NK-92 (cell line): ENCODE measurements around the gene FGR.

Experiments
- DNase-seq: peaks from one replicate; lab custom pipeline; 2025; ENCODE audit not compliant: unreplicated experiment; lab: John Stamatoyannopoulos, UW

FGR gene

GRCh38 chr1:27569506-27570291 lies 65.3 kb downstream of the FGR start:
- no peak for DNase-seq

DNA sequence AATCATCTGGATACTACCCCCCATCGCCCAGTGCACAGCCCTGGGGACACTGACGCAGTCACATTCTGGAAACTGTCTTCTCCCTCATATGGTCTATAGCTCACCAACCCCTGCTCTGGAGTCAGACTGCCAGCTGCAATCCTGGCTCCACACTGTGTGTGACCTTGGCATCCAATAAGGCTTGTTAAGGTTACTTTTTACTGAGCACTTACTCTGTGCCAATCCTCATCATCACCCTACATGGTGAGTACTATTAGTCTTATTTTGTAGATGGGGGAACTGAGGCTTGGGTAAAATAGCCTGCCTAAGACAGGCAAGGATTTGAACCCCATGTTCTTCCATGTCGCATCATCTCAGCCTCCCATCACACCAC lies 65.9 kb downstream of the FGR start:
- no peak for DNase-seq

DNA sequence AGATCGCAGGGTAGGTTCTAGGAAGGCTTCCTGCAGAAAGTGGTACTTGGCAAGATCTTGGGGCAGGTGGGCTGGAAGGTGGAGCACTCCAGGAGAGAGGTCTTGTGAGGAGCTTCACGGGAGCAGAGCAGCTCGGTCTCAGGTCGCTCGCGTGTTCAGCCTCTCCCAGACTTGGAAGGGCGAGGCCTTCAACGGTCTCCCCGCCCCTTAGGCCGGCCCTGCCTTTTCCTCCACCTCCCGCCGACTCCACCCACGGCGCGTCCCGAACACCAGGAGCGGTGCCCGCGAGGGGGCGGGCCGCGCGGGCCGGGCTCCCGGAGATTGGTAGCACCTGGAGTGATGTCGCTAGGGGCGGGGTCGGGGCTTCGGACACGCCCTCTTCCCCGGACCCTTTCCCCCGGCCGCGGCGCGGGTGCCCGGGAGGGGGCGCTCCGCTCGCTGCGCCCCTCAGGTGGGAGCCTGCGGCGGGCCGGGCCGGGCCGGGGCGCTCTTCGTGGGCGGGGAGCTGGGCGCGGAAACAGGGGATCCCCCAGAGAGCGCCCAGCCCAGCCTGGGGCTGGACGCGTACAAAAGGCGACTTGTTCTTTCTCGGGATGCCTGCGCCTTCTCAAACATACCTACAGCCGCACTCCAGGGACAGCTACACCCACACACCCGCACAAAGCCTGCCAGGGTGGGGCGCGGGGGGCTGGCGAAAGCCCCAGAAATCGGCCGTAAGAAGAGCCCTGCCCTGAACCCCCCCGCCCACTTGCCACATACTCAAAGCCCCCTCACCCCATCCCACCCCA lies 66.5 kb downstream of the FGR start:
- DNase-seq: peak; percentile 48

DNA sequence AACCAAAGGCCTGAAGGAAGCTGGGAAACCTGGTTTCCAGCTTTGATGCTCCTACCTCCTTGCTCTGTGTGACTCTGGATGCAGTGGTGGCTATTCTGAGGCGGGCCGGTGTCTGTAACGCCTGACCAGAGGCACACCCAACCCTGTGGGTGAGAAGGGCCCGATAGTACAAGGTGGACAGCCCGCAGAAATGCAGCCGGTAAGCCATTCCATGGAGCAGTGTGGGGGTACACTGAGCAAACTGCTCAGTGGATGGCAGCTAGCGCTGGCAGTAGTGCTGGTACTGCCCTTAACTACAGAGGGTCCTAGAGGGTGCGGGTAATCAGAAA lies 67.0 kb downstream of the FGR start:
- no peak for DNase-seq

GRCh38 chr1:27567146-27567526 lies 67.8 kb downstream of the FGR start:
- DNase-seq: no peak

GRCh38 chr1:27566462-27567145 lies 68.4 kb downstream of the FGR start:
- no peak for DNase-seq

GRCh38 chr1:27564710-27565649 lies 70.0 kb downstream of the FGR start:
- DNase-seq: no peak

DNA sequence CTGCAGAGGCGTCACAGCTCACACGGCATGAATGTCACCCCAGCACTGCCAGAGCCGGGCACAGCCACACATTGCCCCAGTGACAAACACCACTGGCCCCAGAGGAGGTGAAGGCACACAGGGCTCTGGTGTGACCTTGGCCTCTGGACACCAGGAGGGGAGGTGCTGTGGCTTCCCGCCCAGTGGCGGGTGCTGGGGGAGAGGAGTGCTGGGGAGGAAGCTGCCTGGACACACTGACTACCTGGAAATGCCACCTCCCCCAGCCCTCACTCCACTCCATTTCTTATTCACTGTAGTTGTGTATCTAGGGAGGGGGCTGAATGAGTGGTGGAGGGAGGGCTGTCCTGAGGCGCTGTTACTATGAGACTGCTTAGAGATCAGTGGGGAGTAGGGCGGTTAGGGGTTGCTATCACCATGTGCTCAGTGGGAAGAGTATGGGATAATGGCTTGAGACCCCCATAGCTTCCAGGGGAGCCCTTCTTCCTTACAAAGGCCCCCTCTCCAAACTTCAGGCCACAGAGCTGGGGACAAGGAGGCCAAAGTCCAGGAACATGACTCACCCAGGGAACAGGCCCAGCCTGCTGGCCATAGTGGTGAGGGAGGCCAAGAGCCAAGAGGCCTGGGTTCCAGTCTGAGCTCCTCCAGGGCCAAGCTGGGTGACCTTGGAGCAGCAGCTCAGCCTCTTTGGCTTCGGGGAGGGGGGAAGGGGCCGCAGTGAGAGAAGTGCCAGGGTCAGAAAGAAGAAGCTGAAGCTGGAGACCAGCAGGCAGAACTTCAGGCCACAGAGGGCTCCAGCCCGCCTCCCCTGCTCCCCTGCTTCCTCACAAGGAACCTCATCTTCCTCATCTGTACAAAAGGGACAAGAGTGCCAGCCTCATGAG lies 71.2 kb downstream of the FGR start:
- no peak for DNase-seq

- no peak for DNase-seq
Measured at GRCh38 chr1:27563341-27563590, 71.7 kb downstream of the FGR start.

DNA sequence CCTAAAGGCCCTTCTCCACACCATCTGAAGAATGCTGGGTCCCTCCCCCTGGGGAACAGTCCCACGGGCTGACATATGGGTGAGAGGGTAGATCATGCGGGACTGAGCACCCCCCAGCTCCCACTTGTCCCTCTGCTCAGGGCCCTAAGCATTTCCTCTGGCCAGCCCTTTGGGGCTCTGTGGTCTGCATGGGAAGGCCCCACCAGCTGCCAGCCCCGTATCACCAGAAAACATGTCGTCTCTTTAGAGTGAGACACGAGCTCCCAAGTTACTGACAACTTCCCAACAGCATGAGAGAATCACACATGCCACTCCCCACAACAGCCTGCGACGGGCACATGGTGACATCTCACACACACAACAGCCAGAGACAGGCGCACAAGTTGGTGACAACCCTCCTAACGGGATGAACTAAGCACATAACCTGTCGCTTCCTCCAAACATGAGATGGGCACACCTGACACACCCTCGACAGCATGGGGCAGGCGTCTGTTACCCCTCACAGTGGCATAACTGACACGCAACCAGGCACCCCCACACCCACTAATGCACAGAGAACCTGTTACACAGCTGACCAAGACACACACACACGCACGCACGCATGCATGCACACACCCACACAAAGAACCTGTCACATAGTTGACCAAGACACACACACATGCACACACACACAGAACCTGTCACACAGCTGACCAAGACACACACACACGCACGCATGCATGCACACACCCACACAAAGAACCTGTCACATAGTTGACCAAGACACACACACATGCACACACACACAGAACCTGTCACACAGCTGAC lies 72.2 kb downstream of the FGR start:
- no peak for DNase-seq
